ENCODE data around the gene ZNF785. TPM values are rescaled to one million over a fixed set of nuclear protein-coding genes. Genes with fewer than 3 reads are reported as not detected.
"Not testable (repeated sequence)": the region's sequence is repeated elsewhere in the genome, so short reads cannot be mapped to it uniquely, and the experiment has no call there.

ZNF785 gene
- total and polyA plus RNA-seq, 2 donors (not counting 3 experiments of a cell fraction or from before 2014, with no cell fraction given), result 7.8 to 21.9 TPM

DNA sequence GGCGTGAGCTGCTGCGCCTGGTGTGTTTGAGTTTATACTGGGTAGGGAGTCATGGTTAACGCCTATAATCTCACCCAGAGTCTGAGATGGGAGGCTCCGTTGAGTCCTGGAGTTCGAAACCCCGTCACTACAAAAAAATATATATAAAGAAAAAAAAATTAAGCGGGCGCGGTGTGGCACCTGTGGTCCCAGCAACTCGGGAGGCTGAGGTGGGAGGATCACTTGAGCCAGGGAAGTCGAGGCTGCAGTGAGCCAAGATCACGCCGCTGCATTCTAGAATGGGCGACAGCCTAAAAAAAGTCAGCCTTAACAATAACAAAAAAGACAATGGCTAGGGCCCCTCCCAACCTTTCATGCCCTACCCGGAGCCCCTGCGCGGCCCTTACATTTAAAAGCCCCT, 48.0 kb upstream of the ZNF785 start:
- peak overlapping the region; percentile 62 for H3K4me2 ChIP-seq (ENCODE audit: insufficient read depth, low read length)
- intact Hi-C loops (cut with micrococcal nuclease), result no loop called here

GRCh38 chr16:30632454-30632853, 47.0 kb upstream of the ZNF785 start:
- BruUV-seq (replicated peaks); H3K36me3 ChIP-seq (ENCODE audit: control insufficient read depth in 2 of 2, extremely low read depth in 1 of 2, insufficient read depth in 2 of 2, low read length in 2 of 2); intact Hi-C loops (cut with micrococcal nuclease); DNase-seq (ENCODE audit: low read depth, low spot score); H3K79me2 ChIP-seq (ENCODE audit: control insufficient read depth, insufficient read depth, low read length); POLR2A ChIA-PET; dilution Hi-C loops (cut with MboI; ENCODE audit: extremely low pct_ligation_motif_present, low sequenced_read_pairs); H3K27me3 ChIP-seq (ENCODE audit: control insufficient read depth in 2 of 2, insufficient read depth in 2 of 2, low read length in 2 of 2); H3K9ac ChIP-seq (replicated peaks; ENCODE audit: extremely low read depth, insufficient read depth, low read length); H3K4me1 ChIP-seq (ENCODE audit: control insufficient read depth, extremely low read depth, insufficient read depth, low read length); H3K9me1 ChIP-seq (replicated peaks; ENCODE audit: control insufficient read depth, extremely low read depth, insufficient read depth, low read length); FAIRE-seq; H3K4me3 ChIP-seq (replicated peaks in 1 of 3; ENCODE audit: insufficient read depth in 1 of 3, low read depth in 1 of 3, low read length in 3 of 3); H3K4me2 ChIP-seq (ENCODE audit: insufficient read depth, low read length); H3K27ac ChIP-seq (ENCODE audit: insufficient read depth, low read depth, low read length); H4K20me1 ChIP-seq (replicated peaks; ENCODE audit: control insufficient read depth, extremely low read depth, insufficient read depth, low read length); H2AFZ ChIP-seq (ENCODE audit: low read depth, low read length); H3K9me3 ChIP-seq (replicated peaks; ENCODE audit: control insufficient read depth, insufficient read depth, low read length): not testable (repeated sequence)
- CTCF ChIA-PET, result interaction anchor here (0.8 to 1.0 kb wide), 5 partner anchors 22 to 223 kb away, joined by 3 to 7 read pairs (median 4); partner anchors contain the start of genes DCTPP1 and ZNF689

More for the DNA sequence above, 48.0 kb upstream of the ZNF785 start:
- peaks cover 3% of the 10 kb centered on the region for H3K79me2 ChIP-seq (ENCODE audit: control insufficient read depth, insufficient read depth, low read length)
- no peaks in the 10 kb centered on the region for H3K9me1 ChIP-seq (replicated peaks; ENCODE audit: control insufficient read depth, extremely low read depth, insufficient read depth, low read length)
- H2AFZ ChIP-seq (ENCODE audit: low read depth, low read length), result peak overlapping the region; percentile 78
- peak overlapping the region; percentile 46 for H3K27ac ChIP-seq (ENCODE audit: insufficient read depth, low read depth, low read length)
- FAIRE-seq (no peak), DNase-seq (ENCODE audit: low read depth, low spot score) (no peak)
- TF ChIP-seq MYC (IDR thresholded peaks at IDR 0.05; ENCODE audit: low read depth, low read length) (no peak), POLR2A (IDR thresholded peaks at IDR 0.05; ENCODE audit: low read depth, low read length) (no peak), GATA2 (IDR thresholded peaks at IDR 0.05; ENCODE audit: insufficient read depth, insufficient read length, low read depth, low read length) (no peak), FOS (IDR thresholded peaks at IDR 0.05; ENCODE audit: borderline replicate concordance, insufficient read depth, low read length) (no peak), EZH2 (IDR thresholded peaks at IDR 0.05; ENCODE audit: borderline replicate concordance, low read depth, low read length, severe bottlenecking) (no peak)
- BruUV-seq (replicated peaks), result TSS peak; percentile 82
- ChIA-PET POLR2A (interaction anchor here (1.5 kb wide), 1 partner anchor 17 kb away, joined by 8 read pairs; the partner anchor contains the start of gene PRR14), CTCF (interaction anchor here (0.5 to 1.4 kb wide), 5 partner anchors 17 to 237 kb away, joined by 3 to 9 read pairs (median 4); partner anchors contain the start of genes DCTPP1 and PRR14)
- H3K4me3 ChIP-seq (replicated peaks in 1 of 3; ENCODE audit: insufficient read depth in 1 of 3, low read depth in 1 of 3, low read length in 3 of 3), result peak overlapping the region; percentile 33 to 96 (median 64)
- H3K27me3 ChIP-seq (ENCODE audit: control insufficient read depth in 2 of 2, insufficient read depth in 2 of 2, low read length in 2 of 2), result no peaks in the 10 kb centered on the region
- peaks cover 6% of the 10 kb centered on the region for H3K4me1 ChIP-seq (ENCODE audit: control insufficient read depth, extremely low read depth, insufficient read depth, low read length)
- dilution Hi-C loops (cut with MboI; ENCODE audit: extremely low pct_ligation_motif_present, low sequenced_read_pairs), result no loop called here
- H3K9me3 ChIP-seq (replicated peaks; ENCODE audit: control insufficient read depth, insufficient read depth, low read length), result no peaks in the 10 kb centered on the region
- peak overlapping the region; percentile 70 for H3K9ac ChIP-seq (replicated peaks; ENCODE audit: extremely low read depth, insufficient read depth, low read length)
- no peaks in the 10 kb centered on the region for H4K20me1 ChIP-seq (replicated peaks; ENCODE audit: control insufficient read depth, extremely low read depth, insufficient read depth, low read length)
- H3K36me3 ChIP-seq (ENCODE audit: control insufficient read depth in 2 of 2, extremely low read depth in 1 of 2, insufficient read depth in 2 of 2, low read length in 2 of 2), result no peaks in the 10 kb centered on the region
